Lower leg skin (tissue), 4 donors: ENCODE measurements around the gene MITF. TPM values are rescaled to one million over a fixed set of nuclear protein-coding genes. Genes with fewer than 3 reads are reported as not detected.

ENCODE experiments used
- DNase-seq, 2 donors: peaks; one replicate each; pipeline ENCODE4 v3.0.0-alpha.2; 2019; ENCODE audit warnings: low spot score in 2 of 2
- H3K4me3 ChIP-seq: fragments of 200-600 bp; sonication (generic); 2 replicates; pipeline ENCODE4 v1.5.1; 2017; ENCODE audit warnings: mild to moderate bottlenecking, low read depth; ENCODE audit not compliant: poor library complexity, severe bottlenecking
- CTCF ChIP-seq, 3 donors: fragments of 450-650 bp; IDR thresholded peaks; one replicate each; pipeline ENCODE4 v1.5.1; 2016; ENCODE audit warnings: antibody characterized with exemption in 3 of 3, mild to moderate bottlenecking in 3 of 3, moderate library complexity in 2 of 3
- POLR2A ChIP-seq, 2 donors: fragments of 450-650 bp; IDR thresholded peaks; one replicate each; pipeline ENCODE4 v1.6.1; 2016 to 2017; ENCODE audit warnings: antibody characterized with exemption in 2 of 2, mild to moderate bottlenecking in 1 of 2, moderate library complexity in 1 of 2
- WGBS, 2 donors: methylation state at CpG; one replicate each; pipeline ENCODE4 v1.1.5; 2018; 5-methylcytosine and 5-hydroxymethylcytosine counted together
- intact Hi-C: fragments of 100-400 bp; cut with DNase I; formaldehyde crosslinking; loops from one replicate; pipeline ENCODE4 v1.15.0; 2023; ENCODE audit warnings: low total_unique reads
- total RNA-seq, 4 donors: library from RNA; depleted of rRNA; stranded (reverse); fragments of >200 nt; gene quantifications; one replicate each; pipeline ENCODE4 v1.1.0, GENCODE V29; 2016

MITF gene
- total RNA-seq, 4 donors from 2014 or later: 12.9 to 22.9 (median 17.1) TPM

GRCh38 chr3:69725994-69726571, 13.2 kb upstream of the MITF start:
- no peak for DNase-seq
- 80 to 83% methylated on average over 3 of the region's 3 CpGs for WGBS, 2 donors
- intact Hi-C loops: no loop called here
- no peak overlapping the region for H3K4me3 ChIP-seq
- no peak for TF ChIP-seq CTCF (IDR thresholded peaks at IDR 0.05)
- TF ChIP-seq POLR2A (IDR thresholded peaks at IDR 0.05): no peak

DNA sequence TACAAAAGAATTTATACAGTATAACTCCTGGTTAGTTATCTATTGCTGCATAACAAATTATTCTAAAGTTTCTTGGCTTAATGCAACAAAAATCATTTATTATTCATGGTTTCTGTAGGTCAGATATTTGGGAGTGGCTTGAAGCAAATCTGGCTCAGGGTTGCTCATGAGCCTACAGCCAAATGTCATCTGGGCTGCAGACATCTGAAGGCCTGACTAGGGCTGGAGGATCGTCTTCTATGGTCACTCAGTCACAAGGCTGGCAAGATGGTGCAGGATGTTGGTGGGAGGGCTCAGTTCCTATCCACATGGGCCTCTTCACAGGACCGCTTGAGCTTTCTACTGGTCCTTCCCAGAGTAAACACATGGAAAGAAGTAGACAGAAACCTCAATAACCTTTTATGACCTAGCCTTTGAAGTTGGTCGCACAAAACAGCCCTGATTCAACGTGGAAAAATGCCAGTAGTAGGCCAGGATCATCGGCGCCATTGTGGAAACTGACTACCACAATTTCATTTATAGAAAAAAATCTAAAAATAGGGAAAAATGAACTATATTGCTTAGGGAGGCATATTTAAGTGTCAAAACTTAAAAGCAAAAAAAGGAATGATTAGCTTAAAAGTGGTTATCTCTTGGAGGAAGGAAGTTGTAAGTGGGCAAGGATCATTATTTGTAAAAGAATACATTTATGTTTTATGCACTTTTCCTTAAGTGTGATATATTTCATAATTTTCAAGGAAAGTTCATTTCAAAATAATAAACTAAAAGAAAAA, 9.9 kb upstream of the MITF start:
- no peak overlapping the region for H3K4me3 ChIP-seq
- 85 to 88% methylated on average over 6 of the region's 6 CpGs for WGBS, 2 donors
- TF ChIP-seq CTCF (IDR thresholded peaks at IDR 0.05): no peak
- no peak for TF ChIP-seq POLR2A (IDR thresholded peaks at IDR 0.05)
- intact Hi-C loops: no loop called here
- no peak for DNase-seq

GRCh38 chr3:69731080-69731479, 8.2 kb upstream of the MITF start:
- 63 to 74% methylated on average over 2 of the region's 2 CpGs for WGBS, 2 donors
- TF ChIP-seq CTCF (IDR thresholded peaks at IDR 0.05): no peak
- TF ChIP-seq POLR2A (IDR thresholded peaks at IDR 0.05): no peak
- no peak for DNase-seq
- intact Hi-C loops: no loop called here
- no peak overlapping the region for H3K4me3 ChIP-seq

- TF ChIP-seq CTCF (IDR thresholded peaks at IDR 0.05) (no peak), POLR2A (IDR thresholded peaks at IDR 0.05) (no peak)
- DNase-seq: no peak
- intact Hi-C loops: no loop called here
- 78 to 83% methylated on average over 2 of the region's 2 CpGs for WGBS, 2 donors
- H3K4me3 ChIP-seq: no peak overlapping the region
These were observed 3.4 kb upstream of the MITF start for GRCh38 chr3:69735893-69736292.

- WGBS, 2 donors: 60 to 69% methylated on average over 3 of the region's 3 CpGs
- intact Hi-C loops: no loop called here
- DNase-seq: no peak
- TF ChIP-seq CTCF (IDR thresholded peaks at IDR 0.05): no peak
- no peak for TF ChIP-seq POLR2A (IDR thresholded peaks at IDR 0.05)
- no peak overlapping the region for H3K4me3 ChIP-seq
These were observed 1.9 kb upstream of the MITF start for GRCh38 chr3:69737392-69737791.
